IMR-90 (cell line): Measurements from ENCODE around the gene CLK3. TPM values are rescaled to one million over a fixed set of nuclear protein-coding genes. Genes with fewer than 3 reads are reported as not detected.

ENCODE experiments used
- ATAC-seq: fragments of 200-7000 bp; cut with Tn5 transposase; 2 replicates; pipeline ENCODE4 v1.9.1; 2020; ENCODE audit warnings: low read depth, mild to moderate bottlenecking, moderate library complexity
- BruUV-seq: library from RNA; stranded (reverse); fragments of 400-500 nt; replicated peaks from 2 replicates; lab custom pipeline; 2021; lab: Mats Ljungman, UMichigan
- CTCF ChIA-PET: fragments of 300-600 bp; formaldehyde crosslinking; extraction: SDS; loops from one replicate; lab custom pipeline; 2021; ENCODE audit warnings: antibody characterized with exemption; lab: Yijun Ruan, JAX
- POLR2A ChIA-PET: fragments of 300-600 bp; sonication (Branson Sonifier 250); formaldehyde crosslinking; loops from one replicate; lab custom pipeline; 2022; ENCODE audit warnings: antibody characterized with exemption; ENCODE audit not compliant: unreplicated experiment; lab: Charles Lee
- DNase-seq: peaks from one replicate; pipeline ENCODE4 v3.0.0; 2013
- H2AFZ ChIP-seq: replicated peaks from 2 replicates; pipeline ENCODE3; 2013; ENCODE audit warnings: low read length, mild to moderate bottlenecking; ENCODE audit not compliant: poor library complexity
- H2AK5ac ChIP-seq: 2 replicates; pipeline ENCODE4 v1.6.1; 2013; ENCODE audit warnings: low read depth, low read length, inconsistent platforms
- H2AK9ac ChIP-seq: replicated peaks from 2 replicates; pipeline ENCODE3; 2013; ENCODE audit warnings: mild to moderate bottlenecking, low read depth, low read length, moderate library complexity; ENCODE audit not compliant: poor library complexity
- H2BK120ac ChIP-seq: 2 replicates; pipeline ENCODE4 v1.6.1; 2013; ENCODE audit warnings: low read depth, low read length, inconsistent platforms
- H2BK15ac ChIP-seq: 3 replicates; pipeline ENCODE4 v1.6.1; 2013; ENCODE audit warnings: low read depth, low read length, inconsistent platforms
- H2BK20ac ChIP-seq: 2 replicates; pipeline ENCODE4 v1.6.1; 2013; ENCODE audit warnings: low read depth, mild to moderate bottlenecking, inconsistent platforms, low read length, moderate library complexity
- H2BK5ac ChIP-seq: 2 replicates; pipeline ENCODE4 v1.6.1; 2013; ENCODE audit warnings: mild to moderate bottlenecking, low read depth, low read length, inconsistent platforms; ENCODE audit not compliant: poor library complexity, severe bottlenecking
- H3K14ac ChIP-seq: replicated peaks from 2 replicates; pipeline ENCODE4 v1.6.1; 2013; ENCODE audit warnings: low read depth, low read length, inconsistent platforms
- H3K18ac ChIP-seq: 2 replicates; pipeline ENCODE4 v1.6.1; 2013; ENCODE audit warnings: low read depth, low read length, control low read depth
- H3K23ac ChIP-seq: 2 replicates; pipeline ENCODE4 v1.6.1; 2013; ENCODE audit warnings: low read depth, low read length, inconsistent platforms
- H3K27ac ChIP-seq: 2 replicates; pipeline ENCODE4 v1.5.1; 2013; ENCODE audit warnings: mild to moderate bottlenecking, control low read depth, low read length; ENCODE audit not compliant: insufficient read depth
- H3K27me3 ChIP-seq: 2 replicates; pipeline ENCODE4 v1.6.1; 2013; ENCODE audit warnings: low read length; ENCODE audit not compliant: control insufficient read depth, insufficient read depth
- H3K36me3 ChIP-seq: 2 replicates; pipeline ENCODE4 v1.6.1; 2013; ENCODE audit warnings: low read length, mixed read lengths; ENCODE audit not compliant: control insufficient read depth, insufficient read depth
- H3K4ac ChIP-seq: 2 replicates; pipeline ENCODE4 v1.6.1; 2013; ENCODE audit warnings: low read depth, low read length, inconsistent platforms
- H3K4me1 ChIP-seq: 2 replicates; pipeline ENCODE4 v1.6.1; 2013; ENCODE audit warnings: low read length, mixed read lengths; ENCODE audit not compliant: control insufficient read depth, insufficient read depth
- H3K4me2 ChIP-seq: 2 replicates; pipeline ENCODE4 v1.6.1; 2013; ENCODE audit warnings: low read depth, mild to moderate bottlenecking, control low read depth, low read length, moderate library complexity
- H3K4me3 ChIP-seq: 2 replicates; pipeline ENCODE4 v1.5.1; 2013; ENCODE audit warnings: low read depth, mild to moderate bottlenecking, control low read depth, low read length, moderate library complexity; ENCODE audit not compliant: insufficient read depth
- H3K56ac ChIP-seq: 2 replicates; pipeline ENCODE4 v1.6.1; 2013; ENCODE audit warnings: low read length, inconsistent platforms; ENCODE audit not compliant: insufficient read depth; ENCODE audit errors: extremely low read depth
- H3K79me1 ChIP-seq, 2 experiments: 2 replicates each; pipeline ENCODE4 v1.6.1; 2013; ENCODE audit warnings: low read length in 2 of 2, inconsistent platforms in 1 of 2, low read depth in 1 of 2
- H3K9ac ChIP-seq: 2 replicates; pipeline ENCODE4 v1.6.1; 2013; ENCODE audit warnings: low read depth, low read length, control low read depth
- H3K9me1 ChIP-seq: 2 replicates; pipeline ENCODE4 v1.6.1; 2013; ENCODE audit warnings: low read length, inconsistent platforms; ENCODE audit not compliant: insufficient read depth
- H3K9me3 ChIP-seq: 2 replicates; pipeline ENCODE4 v1.6.1; 2013; ENCODE audit warnings: low read length; ENCODE audit not compliant: control insufficient read depth, insufficient read depth
- H4K20me1 ChIP-seq: 2 replicates; pipeline ENCODE4 v1.6.1; 2013; ENCODE audit warnings: low read length, inconsistent platforms; ENCODE audit not compliant: insufficient read depth
- H4K5ac ChIP-seq: 2 replicates; pipeline ENCODE4 v1.6.1; 2013; ENCODE audit warnings: mild to moderate bottlenecking, low read depth, low read length, control low read depth
- H4K8ac ChIP-seq, 2 experiments: 2 replicates each; pipeline ENCODE4 v1.6.1; 2013; ENCODE audit warnings: low read depth in 2 of 2, low read length in 2 of 2, control low read depth in 1 of 2, inconsistent platforms in 1 of 2
- H4K91ac ChIP-seq: 2 replicates; pipeline ENCODE4 v1.6.1; 2013; ENCODE audit warnings: low read depth, low read length, inconsistent platforms; ENCODE audit not compliant: insufficient read depth
- BHLHE40 ChIP-seq: fragments of 150-350 bp; IDR thresholded peaks from 2 replicates; pipeline ENCODE4 v1.6.1; 2016; ENCODE audit warnings: mild to moderate bottlenecking, low read depth, low read length
- CEBPB ChIP-seq: IDR thresholded peaks from 2 replicates; pipeline ENCODE4 v1.6.1; 2012; ENCODE audit warnings: low read depth, low read length, improper control_type of control experiment
- CHD1 ChIP-seq: IDR thresholded peaks from 2 replicates; pipeline ENCODE4 v1.6.1; 2012; ENCODE audit warnings: low read depth, low read length, improper control_type of control experiment
- FOS ChIP-seq: fragments of 150-350 bp; IDR thresholded peaks from 2 replicates; pipeline ENCODE4 v1.6.1; 2016; ENCODE audit warnings: low read depth, low read length
- MAFK ChIP-seq: IDR thresholded peaks from 2 replicates; pipeline ENCODE4 v1.6.1; 2012; ENCODE audit warnings: low read depth, low read length, improper control_type of control experiment
- MAZ ChIP-seq: IDR thresholded peaks from 2 replicates; pipeline ENCODE4 v1.6.1; 2012; ENCODE audit warnings: low read depth, mild to moderate bottlenecking, low read length, improper control_type of control experiment, moderate library complexity, borderline replicate concordance
- MXI1 ChIP-seq: IDR thresholded peaks from 2 replicates; pipeline ENCODE4 v1.6.1; 2012; ENCODE audit warnings: low read depth, mild to moderate bottlenecking, low read length, moderate library complexity, borderline replicate concordance
- NFE2L2 ChIP-seq: fragments of 150-350 bp; IDR thresholded peaks from 2 replicates; pipeline ENCODE4 v1.6.1; 2016; ENCODE audit warnings: low read depth, mild to moderate bottlenecking, low read length
- POLR2A ChIP-seq: IDR thresholded peaks from 2 replicates; pipeline ENCODE4 v1.6.1; 2012; ENCODE audit warnings: mild to moderate bottlenecking, low read depth, low read length
- RAD21 ChIP-seq: IDR thresholded peaks from 2 replicates; pipeline ENCODE4 v1.6.1; 2012; ENCODE audit warnings: low read length, improper control_type of control experiment
- RCOR1 ChIP-seq: IDR thresholded peaks from 2 replicates; pipeline ENCODE4 v1.6.1; 2012; ENCODE audit warnings: mild to moderate bottlenecking, low read length, improper control_type of control experiment; ENCODE audit not compliant: insufficient replicate concordance
- RFX5 ChIP-seq: IDR thresholded peaks from 2 replicates; pipeline ENCODE4 v1.8.0; 2012; ENCODE audit warnings: low read depth, mild to moderate bottlenecking, low read length, moderate library complexity
- WGBS, 2 experiments: methylation state at CpG; one replicate each; pipeline versions ENCODE4 v1.1.5 to v1.1.7; 2013; ENCODE audit warnings: missing lambda C conversion rate in 2 of 2; ENCODE audit not compliant: insufficient read length in 1 of 2; ENCODE audit errors: extremely low coverage in 2 of 2; 5-methylcytosine and 5-hydroxymethylcytosine counted together
- dilution Hi-C: fragments of 300-500 bp; cut with HindIII; formaldehyde crosslinking; loops from one replicate; pipeline ENCODE4 v1.14.3; 2018; ENCODE audit warnings: low sequenced_read_pairs; ENCODE audit not compliant: unreplicated experiment
- in situ Hi-C: fragments of 300-500 bp; cut with MboI; formaldehyde crosslinking; loops from 3 replicates; pipeline ENCODE4 v1.14.3; 2019; ENCODE audit warnings: low sequenced_read_pairs, inconsistent platforms, mixed read lengths
- intact Hi-C: fragments of 100-400 bp; cut with micrococcal nuclease; formaldehyde crosslinking; loops from 2 replicates; pipeline ENCODE4 v1.10.0; 2022
- polyA plus RNA-seq, 3 experiments: library from polyadenylated mRNA; depleted of rRNA; stranded (reverse); fragments of >200 nt; gene quantifications; 2 replicates each; pipeline ENCODE4 v1.2.3, GENCODE V29; 2012; ENCODE audit warnings: low replicate concordance in 1 of 3
- total RNA-seq: library from RNA; depleted of rRNA; stranded (reverse); fragments of >200 nt; gene quantifications from 2 replicates; pipeline ENCODE4 v1.2.3, GENCODE V29; 2012
- TF ChIP-seq, protein P1 (sequence below): fragments of 150-350 bp; IDR thresholded peaks from 2 replicates; pipeline ENCODE4 v1.6.1; 2016; ENCODE audit warnings: low read depth, mild to moderate bottlenecking, low read length, moderate library complexity, borderline replicate concordance
- TF ChIP-seq, protein P2 (sequence below): fragments of 150-350 bp; IDR thresholded peaks from 2 replicates; pipeline ENCODE4 v1.6.1; 2017; ENCODE audit warnings: mild to moderate bottlenecking, antibody characterized with exemption, low read length, low read depth

CLK3 gene
- total and polyA plus RNA-seq, 2 of the 4 experiments (the other 2 are of a cell fraction) = 84.7 to 117 TPM

DNA sequence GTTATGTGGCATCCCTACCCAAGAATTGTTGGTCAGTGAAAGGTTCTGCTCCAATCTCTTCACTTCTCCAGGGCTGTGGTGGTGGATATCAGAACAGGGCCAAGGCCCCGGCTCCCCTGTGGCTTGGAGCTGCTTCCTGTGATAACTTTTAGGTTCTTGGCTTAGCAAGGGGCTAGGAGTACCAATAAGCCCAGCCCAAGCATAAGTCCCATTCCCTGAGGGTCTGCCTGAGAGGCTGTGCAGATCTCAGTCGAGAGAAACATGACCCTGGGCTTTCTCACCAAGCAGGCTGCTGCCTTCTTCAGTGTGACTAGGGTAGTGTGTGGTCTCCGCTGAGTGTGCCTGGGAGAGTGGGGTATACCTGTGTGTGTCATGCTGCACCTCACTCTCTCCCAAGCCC is 7.1 kb downstream of the CLK3 start:
- Histone ChIP-seq H4K20me1 (peaks cover 91% of the 10 kb centered on the region), H3K36me3 (peaks cover 87% of the 10 kb centered on the region), H3K9me1 (no peaks in the 10 kb centered on the region), H3K9ac (no peak overlapping the region), H3K18ac (no peak overlapping the region), H4K91ac (no peak overlapping the region), H2AK9ac (no peak overlapping the region), H3K79me1 (peaks cover 25 to 85% of the 10 kb centered on the region in 2 experiments), H4K5ac (no peak overlapping the region), H3K23ac (no peak overlapping the region), H3K4me2 (no peak overlapping the region), H3K4me3 (no peak overlapping the region), H3K4ac (no peak overlapping the region), H4K8ac (no peak overlapping the region), H3K27ac (no peak overlapping the region), H3K56ac (no peak overlapping the region), H3K14ac (no peak overlapping the region), H2AK5ac (no peak overlapping the region), H3K27me3 (no peaks in the 10 kb centered on the region), H2BK20ac (no peak overlapping the region), H2BK15ac (no peak overlapping the region), H3K4me1 (peaks cover 2% of the 10 kb centered on the region; the same call in 1 of the 2 replicates), H2BK5ac (no peak overlapping the region), H3K9me3 (no peaks in the 10 kb centered on the region), H2BK120ac (no peak overlapping the region), H2AFZ (no peak overlapping the region)
- no CpG with 5 or more reads among the region's 3 CpGs for WGBS, 2 experiments
- ChIA-PET POLR2A (no interaction called here), CTCF (no interaction called here)
- ATAC-seq (no peak), DNase-seq (no peak)
- TF ChIP-seq, protein P1, sequence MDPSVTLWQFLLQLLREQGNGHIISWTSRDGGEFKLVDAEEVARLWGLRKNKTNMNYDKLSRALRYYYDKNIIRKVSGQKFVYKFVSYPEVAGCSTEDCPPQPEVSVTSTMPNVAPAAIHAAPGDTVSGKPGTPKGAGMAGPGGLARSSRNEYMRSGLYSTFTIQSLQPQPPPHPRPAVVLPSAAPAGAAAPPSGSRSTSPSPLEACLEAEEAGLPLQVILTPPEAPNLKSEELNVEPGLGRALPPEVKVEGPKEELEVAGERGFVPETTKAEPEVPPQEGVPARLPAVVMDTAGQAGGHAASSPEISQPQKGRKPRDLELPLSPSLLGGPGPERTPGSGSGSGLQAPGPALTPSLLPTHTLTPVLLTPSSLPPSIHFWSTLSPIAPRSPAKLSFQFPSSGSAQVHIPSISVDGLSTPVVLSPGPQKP = no peak
- TF ChIP-seq, protein P2, sequence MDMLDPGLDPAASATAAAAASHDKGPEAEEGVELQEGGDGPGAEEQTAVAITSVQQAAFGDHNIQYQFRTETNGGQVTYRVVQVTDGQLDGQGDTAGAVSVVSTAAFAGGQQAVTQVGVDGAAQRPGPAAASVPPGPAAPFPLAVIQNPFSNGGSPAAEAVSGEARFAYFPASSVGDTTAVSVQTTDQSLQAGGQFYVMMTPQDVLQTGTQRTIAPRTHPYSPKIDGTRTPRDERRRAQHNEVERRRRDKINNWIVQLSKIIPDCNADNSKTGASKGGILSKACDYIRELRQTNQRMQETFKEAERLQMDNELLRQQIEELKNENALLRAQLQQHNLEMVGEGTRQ = no peak
- TF ChIP-seq MXI1 = no peak
- no peak for TF ChIP-seq NFE2L2
- TF ChIP-seq CHD1 = no peak
- no peak for TF ChIP-seq MAZ
- no peak for TF ChIP-seq POLR2A
- no peak for TF ChIP-seq BHLHE40
- no peak for TF ChIP-seq RFX5
- no peak for TF ChIP-seq RAD21
- no peak for TF ChIP-seq RCOR1
- no peak for TF ChIP-seq MAFK
- TF ChIP-seq CEBPB = no peak
- TF ChIP-seq FOS = no peak
- intact Hi-C loops (no loop called here), in situ Hi-C loops (loop anchor here (5.0 kb wide), 1 partner anchor 250 kb away; no protein-coding TSS in a partner anchor), dilution Hi-C loops (no loop called here)
- no TSS peak for BruUV-seq
